T-helper 17 cell (primary cell): Measurements from ENCODE around the gene SLC35B2. TPM values are rescaled to one million over a fixed set of nuclear protein-coding genes. Genes with fewer than 3 reads are reported as not detected.

Source experiments
- ATAC-seq: fragments of 150-1000 bp; cut with Tn5 transposase; 2 replicates; pipeline ENCODE4 v1.10.0; 2021; ENCODE audit warnings: mild to moderate bottlenecking, moderate library complexity
- DNase-seq, 3 donors: peaks; one replicate each; pipeline versions ENCODE4 v3.0.0 to v3.0.0-alpha.2; 2020 to 2021
- H3K9me3 ChIP-seq: one replicate; pipeline ENCODE4 v1.7.0; 2013; ENCODE audit warnings: low read length, mild to moderate bottlenecking; ENCODE audit not compliant: control insufficient read depth, poor library complexity, severe bottlenecking
- H3K27ac Mint-ChIP-seq: one replicate; pipeline ENCODE4 v1.8.0; 2022; ENCODE audit warnings: mild to moderate bottlenecking, moderate library complexity, mixed read lengths
- H3K27me3 Mint-ChIP-seq: one replicate; pipeline ENCODE4 v1.8.0; 2022; ENCODE audit warnings: mixed read lengths
- H3K36me3 Mint-ChIP-seq: one replicate; pipeline ENCODE4 v1.8.0; 2022; ENCODE audit warnings: low read depth, mixed read lengths
- H3K4me1 Mint-ChIP-seq: one replicate; pipeline ENCODE4 v1.8.0; 2022; ENCODE audit warnings: mild to moderate bottlenecking, mixed read lengths
- H3K4me3 Mint-ChIP-seq: one replicate; pipeline ENCODE4 v1.8.0; 2022; ENCODE audit warnings: mild to moderate bottlenecking, moderate library complexity, mixed read lengths
- total RNA-seq, 4 donors: library from RNA in 2 of 4; stranded (reverse) in 2 of 4; gene quantifications; one replicate each; pipeline ENCODE4 v1.2.3 and lab custom pipeline; 2022 to 2026

The SLC35B2 gene
- total RNA-seq, 2 donors from 2014 or later, result 14.7 to 15.2 TPM

DNA sequence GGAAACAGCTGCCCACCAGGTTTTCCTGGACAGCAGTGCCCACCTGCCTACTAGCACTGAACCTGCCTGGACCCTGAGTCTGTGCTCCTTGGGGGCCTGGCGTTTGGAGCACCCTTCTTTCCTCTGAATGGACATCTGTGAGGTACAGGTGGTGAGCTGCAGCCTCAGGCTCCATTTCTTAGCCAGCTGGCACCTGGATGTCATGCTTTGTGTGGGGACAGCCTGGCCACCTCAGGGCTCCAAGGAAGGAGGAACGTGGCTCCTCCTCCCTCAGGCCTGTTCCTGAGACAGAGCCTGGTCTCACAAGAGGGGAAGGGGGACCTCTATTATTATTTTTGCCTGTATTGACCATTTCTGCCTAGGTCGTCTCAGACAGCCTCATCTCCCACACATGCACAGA, 21.0 kb upstream of the SLC35B2 start:
- DNase-seq (no peak), ATAC-seq (no peak)
- peaks cover 11% of the 10 kb centered on the region for H3K36me3 Mint-ChIP-seq
- no peak overlapping the region for H3K27ac Mint-ChIP-seq
- H3K27me3 Mint-ChIP-seq, result peaks cover 58% of the 10 kb centered on the region
- H3K9me3 ChIP-seq, result no peaks in the 10 kb centered on the region
- peaks cover 3% of the 10 kb centered on the region for H3K4me1 Mint-ChIP-seq
- H3K4me3 Mint-ChIP-seq, result no peak overlapping the region

DNA sequence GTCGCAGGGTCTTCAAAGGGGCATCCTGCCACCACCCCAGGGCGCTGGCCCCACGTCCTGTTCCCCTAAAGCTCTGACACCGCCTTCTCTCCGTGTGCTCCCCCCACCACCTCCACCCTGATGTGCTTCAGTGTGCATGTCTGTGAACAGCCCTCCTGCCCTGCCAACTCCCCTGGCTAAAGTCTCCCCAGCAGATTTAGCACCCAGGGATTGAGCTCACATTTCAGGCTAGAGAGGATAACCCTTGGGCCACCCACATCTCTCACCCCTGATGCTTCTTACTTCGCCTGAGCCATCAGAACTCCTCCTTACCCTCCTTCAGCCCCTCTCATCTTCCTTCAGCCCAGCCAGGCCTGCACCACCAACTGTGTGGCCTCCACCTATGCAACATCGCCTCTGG, 20.4 kb upstream of the SLC35B2 start:
- peaks cover 13% of the 10 kb centered on the region for H3K36me3 Mint-ChIP-seq
- H3K4me3 Mint-ChIP-seq, result peak overlapping the region; percentile 59
- peaks cover 3% of the 10 kb centered on the region for H3K4me1 Mint-ChIP-seq
- H3K9me3 ChIP-seq, result no peaks in the 10 kb centered on the region
- no peak overlapping the region for H3K27ac Mint-ChIP-seq
- peaks cover 59% of the 10 kb centered on the region for H3K27me3 Mint-ChIP-seq
- DNase-seq (no peak), ATAC-seq (no peak)

DNA sequence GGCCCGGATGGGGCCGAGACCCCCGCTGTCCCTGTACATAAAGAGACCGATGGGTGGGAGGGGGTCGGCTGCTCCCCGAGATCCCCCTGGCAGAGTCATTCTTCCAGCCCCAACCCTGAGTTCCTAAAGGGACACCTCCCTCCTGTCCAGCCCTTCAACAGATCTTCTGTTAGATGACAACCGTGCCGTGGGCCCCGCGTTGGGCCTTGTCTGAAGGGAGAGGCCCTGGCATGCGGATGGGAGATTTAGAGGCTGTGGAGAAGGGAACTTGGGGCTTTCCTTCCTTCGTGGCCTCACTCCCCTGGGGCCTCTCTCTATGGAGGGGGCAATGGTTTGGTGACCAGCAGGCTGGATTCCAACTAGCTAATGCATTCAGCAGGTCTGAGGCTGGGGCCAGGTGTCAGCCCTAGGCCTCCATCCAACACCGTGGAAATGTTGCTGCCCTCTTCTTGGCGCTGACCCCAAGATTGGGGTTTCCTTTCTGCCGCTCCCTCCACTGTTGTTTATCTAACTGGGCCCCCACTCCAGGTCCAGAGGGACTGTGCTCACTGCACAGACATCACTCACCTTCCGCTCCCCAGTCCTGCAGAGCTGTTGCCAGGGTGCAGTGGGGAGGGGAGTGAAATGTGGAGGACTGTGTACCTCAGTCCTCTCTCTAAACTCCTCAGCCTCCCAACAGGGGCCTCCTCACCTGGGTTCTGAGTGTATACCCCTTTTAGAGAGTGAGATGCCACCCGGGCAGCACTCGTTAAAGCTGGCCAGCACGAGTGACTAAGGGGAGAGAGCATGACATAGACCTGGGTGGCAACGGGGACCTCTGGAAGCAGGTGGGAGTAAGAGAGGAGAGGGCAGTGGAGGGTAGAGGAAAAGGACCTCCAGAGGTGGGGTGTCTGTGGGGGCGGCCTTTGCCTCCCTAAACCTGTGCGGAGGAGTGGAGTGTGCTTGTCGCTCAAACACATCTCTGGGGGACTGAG, 19.6 kb upstream of the SLC35B2 start:
- Mint-ChIP-seq H3K4me3 (peak overlapping the region; percentile 70), H3K4me1 (peaks cover 3% of the 10 kb centered on the region)

GRCh38 chr6:44275749-44276648, 18.7 kb upstream of the SLC35B2 start:
- Mint-ChIP-seq H3K4me1 (peaks cover 8% of the 10 kb centered on the region), H3K27me3 (peaks cover 75% of the 10 kb centered on the region), H3K36me3 (peaks cover 14% of the 10 kb centered on the region), H3K4me3 (peak overlapping the region; percentile 70), H3K27ac (no peak overlapping the region)
- ATAC-seq, result peak; percentile 77
- H3K9me3 ChIP-seq, result no peaks in the 10 kb centered on the region
- no peak for DNase-seq

More for the DNA sequence above, 19.6 kb upstream of the SLC35B2 start:
- no peak for DNase-seq
- Mint-ChIP-seq H3K27me3 (peaks cover 67% of the 10 kb centered on the region), H3K27ac (no peak overlapping the region), H3K36me3 (peaks cover 15% of the 10 kb centered on the region)
- ATAC-seq, result no peak
- no peaks in the 10 kb centered on the region for H3K9me3 ChIP-seq

GRCh38 chr6:44275271-44275748, 18.0 kb upstream of the SLC35B2 start:
- Mint-ChIP-seq H3K27me3 (peaks cover 71% of the 10 kb centered on the region), H3K4me3 (no peak overlapping the region), H3K4me1 (peaks cover 9% of the 10 kb centered on the region), H3K27ac (no peak overlapping the region), H3K36me3 (peaks cover 14% of the 10 kb centered on the region)
- no peak for DNase-seq
- ATAC-seq, result no peak
- no peaks in the 10 kb centered on the region for H3K9me3 ChIP-seq

GRCh38 chr6:44273617-44274016, 16.3 kb upstream of the SLC35B2 start:
- no peak overlapping the region for H3K27ac Mint-ChIP-seq
- H3K4me1 Mint-ChIP-seq, result peaks cover 12% of the 10 kb centered on the region
- H3K9me3 ChIP-seq, result no peaks in the 10 kb centered on the region
- ATAC-seq (no peak), DNase-seq (no peak)
- H3K36me3 Mint-ChIP-seq, result peaks cover 14% of the 10 kb centered on the region
- H3K27me3 Mint-ChIP-seq, result peaks cover 69% of the 10 kb centered on the region
- no peak overlapping the region for H3K4me3 Mint-ChIP-seq

- peaks cover 12% of the 10 kb centered on the region for H3K4me1 Mint-ChIP-seq
- H3K36me3 Mint-ChIP-seq, result peaks cover 14% of the 10 kb centered on the region
- ATAC-seq (no peak), DNase-seq (no peak)
- H3K27me3 Mint-ChIP-seq, result peaks cover 70% of the 10 kb centered on the region
- no peak overlapping the region for H3K27ac Mint-ChIP-seq
- no peak overlapping the region for H3K4me3 Mint-ChIP-seq
- no peaks in the 10 kb centered on the region for H3K9me3 ChIP-seq
These were observed 15.8 kb upstream of the SLC35B2 start for GRCh38 chr6:44272999-44273566.

DNA sequence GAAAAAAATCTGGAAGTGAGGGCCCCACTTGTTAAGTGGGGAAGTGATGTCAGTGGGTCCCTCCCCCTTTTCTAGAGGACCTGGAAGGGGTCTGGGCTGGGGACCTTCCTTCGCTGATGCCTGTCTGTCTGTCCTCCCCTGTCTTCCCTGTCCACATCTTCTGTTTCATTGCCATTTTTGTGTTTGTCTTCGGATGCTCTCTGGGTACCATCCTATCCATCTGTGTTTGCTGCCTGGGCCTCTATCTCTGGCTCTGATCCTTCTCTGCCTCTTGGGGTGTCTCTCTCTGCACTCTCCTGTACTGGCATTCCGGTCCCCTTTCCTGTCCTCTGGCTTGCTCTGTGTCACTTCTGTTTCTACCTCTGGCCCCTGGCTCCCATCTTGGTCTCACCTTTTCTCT, 15.2 kb upstream of the SLC35B2 start:
- no peak overlapping the region for H3K27ac Mint-ChIP-seq
- DNase-seq (no peak), ATAC-seq (no peak)
- no peak overlapping the region for H3K4me3 Mint-ChIP-seq
- H3K9me3 ChIP-seq, result no peaks in the 10 kb centered on the region
- peaks cover 11% of the 10 kb centered on the region for H3K36me3 Mint-ChIP-seq
- H3K27me3 Mint-ChIP-seq, result peaks cover 65% of the 10 kb centered on the region
- H3K4me1 Mint-ChIP-seq, result peaks cover 15% of the 10 kb centered on the region

DNA sequence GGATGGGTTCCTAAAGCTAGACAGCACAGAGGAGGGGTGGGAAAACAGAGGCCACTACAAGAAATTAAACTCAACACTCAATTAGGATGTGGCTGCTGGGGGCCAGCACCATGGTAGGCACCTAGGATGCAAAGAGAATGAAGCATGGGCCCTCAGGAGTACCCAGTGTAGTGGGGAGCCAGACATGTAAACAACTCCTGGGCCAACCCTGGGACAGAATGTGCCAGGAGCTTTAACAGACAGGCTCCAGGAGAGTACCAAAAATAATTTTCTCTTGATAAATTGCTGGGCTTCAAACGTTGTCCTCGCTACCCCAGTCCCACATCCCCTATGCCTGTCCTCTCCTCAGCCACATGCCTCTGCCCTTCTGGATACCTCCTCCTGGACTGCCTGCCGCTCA, 14.6 kb upstream of the SLC35B2 start:
- Mint-ChIP-seq H3K36me3 (peaks cover 11% of the 10 kb centered on the region), H3K4me3 (peak overlapping the region; percentile 81)

GRCh38 chr6:44271406-44271723, 14.0 kb upstream of the SLC35B2 start:
- H3K9me3 ChIP-seq, result no peaks in the 10 kb centered on the region
- Mint-ChIP-seq H3K4me1 (peaks cover 19% of the 10 kb centered on the region), H3K4me3 (peak overlapping the region; percentile 81), H3K27me3 (peaks cover 56% of the 10 kb centered on the region), H3K27ac (no peak overlapping the region), H3K36me3 (peaks cover 11% of the 10 kb centered on the region)
- no peak for ATAC-seq
- no peak for DNase-seq

More for the DNA sequence above, 14.6 kb upstream of the SLC35B2 start:
- ATAC-seq, result no peak
- Mint-ChIP-seq H3K27ac (no peak overlapping the region), H3K27me3 (peaks cover 58% of the 10 kb centered on the region), H3K4me1 (peaks cover 14% of the 10 kb centered on the region)
- H3K9me3 ChIP-seq, result no peaks in the 10 kb centered on the region
- no peak for DNase-seq

DNA sequence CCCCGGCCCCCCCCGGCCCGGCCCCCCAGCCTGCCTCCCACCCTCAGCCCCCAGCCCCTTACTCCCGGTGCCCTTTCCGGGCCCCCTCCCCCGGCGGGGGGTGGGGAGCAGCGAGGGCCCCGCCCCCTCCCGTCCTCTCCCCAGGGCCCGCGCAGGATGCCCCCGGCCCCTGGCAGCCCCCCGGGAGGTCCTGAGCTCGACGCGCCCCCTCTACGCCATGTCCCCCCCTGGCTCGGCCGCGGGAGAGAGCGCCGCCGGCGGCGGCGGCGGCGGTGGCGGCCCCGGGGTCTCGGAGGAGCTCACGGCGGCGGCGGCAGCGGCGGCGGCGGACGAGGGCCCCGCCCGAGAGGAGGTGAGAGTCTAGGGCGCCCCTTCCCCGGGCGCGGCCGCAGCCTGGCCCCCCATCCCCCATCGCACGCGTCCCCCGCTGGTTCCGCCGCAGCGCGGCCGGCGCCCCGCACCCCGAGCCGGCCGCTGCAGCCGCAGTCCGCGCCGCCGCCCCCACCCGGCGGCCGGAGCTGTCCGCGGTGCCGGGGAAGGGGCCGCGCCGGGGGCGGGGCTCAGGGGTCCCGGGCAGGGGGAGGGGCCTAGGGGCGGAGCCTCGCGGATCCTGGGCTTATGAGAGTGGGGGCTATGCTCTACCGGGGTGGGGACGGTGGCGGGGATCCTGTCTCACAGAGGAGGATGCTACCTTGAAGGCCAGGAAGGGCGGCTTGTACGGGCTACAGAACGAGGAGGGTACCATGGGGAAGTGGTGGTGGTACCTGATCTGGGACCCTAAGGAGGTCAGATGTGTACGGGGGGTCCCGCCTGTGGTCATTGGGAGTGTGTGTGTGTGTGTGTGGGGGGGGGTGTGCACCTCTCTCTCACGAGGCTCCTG, 13.4 kb upstream of the SLC35B2 start:
- no peaks in the 10 kb centered on the region for H3K9me3 ChIP-seq
- H3K4me1 Mint-ChIP-seq, result peaks cover 19% of the 10 kb centered on the region
- peak overlapping the region; percentile 81 for H3K4me3 Mint-ChIP-seq
- H3K36me3 Mint-ChIP-seq, result peaks cover 11% of the 10 kb centered on the region
- ATAC-seq (peak; percentile 13), DNase-seq (no peak)
- H3K27ac Mint-ChIP-seq, result no peak overlapping the region
- peaks cover 56% of the 10 kb centered on the region for H3K27me3 Mint-ChIP-seq

GRCh38 chr6:44269921-44270525, 12.7 kb upstream of the SLC35B2 start, which contains the start of gene TMEM151B:
TSS of gene TMEM151B (plus strand) at chr6:44270450. CDS start at chr6:44270743, 293 bp downstream.
- Mint-ChIP-seq H3K36me3 (peaks cover 11% of the 10 kb centered on the region), H3K27me3 (peaks cover 56% of the 10 kb centered on the region), H3K4me3 (peak within 1 kb of the TSS; percentile 85), H3K4me1 (peaks cover 21% of the 10 kb centered on the region), H3K27ac (no peak within 1 kb of the TSS)
- ATAC-seq, result no peak
- no peak for DNase-seq
- no peaks in the 10 kb centered on the region for H3K9me3 ChIP-seq
